GM21515 (cell line): Measurements from ENCODE around the gene FAM184B.
"Not testable (repeated sequence)": the region's sequence is repeated elsewhere in the genome, so short reads cannot be mapped to it uniquely, and the experiment has no call there.

ENCODE experiments used
- ATAC-seq: cut with Tn5 transposase; IDR thresholded peaks from one replicate; pipeline ENCODE4 v1.9.1; 2021; ENCODE audit not compliant: unreplicated experiment

Gene FAM184B

GRCh38 chr4:17721496-17722355 lies 59.7 kb downstream of the FAM184B start:
- no peak for ATAC-seq

DNA sequence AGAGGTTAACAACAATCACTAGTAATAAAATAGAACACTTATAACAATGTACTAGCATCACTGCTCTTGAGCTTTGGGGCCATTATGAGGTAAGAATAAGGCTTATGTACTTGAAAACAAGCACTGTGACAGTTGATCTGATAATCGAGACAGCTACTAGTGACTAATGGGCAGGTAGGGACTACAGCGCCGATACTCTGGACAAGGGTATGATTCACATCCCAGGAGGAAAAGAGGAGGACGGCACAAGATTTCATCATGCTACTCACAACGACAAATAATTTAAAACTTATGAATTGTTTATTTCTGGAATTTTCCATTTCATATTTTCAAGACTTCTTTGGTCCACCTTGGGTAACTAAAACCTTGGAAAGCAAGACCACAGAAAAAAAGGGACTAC lies 62.3 kb downstream of the FAM184B start:
- ATAC-seq = no peak

GRCh38 chr4:17718471-17718870 lies 63.0 kb downstream of the FAM184B start:
- no peak for ATAC-seq

GRCh38 chr4:17717301-17717700 lies 64.1 kb downstream of the FAM184B start:
- no peak for ATAC-seq

- no peak for ATAC-seq
These were observed 65.9 kb downstream of the FAM184B start for GRCh38 chr4:17715511-17715910.

- ATAC-seq = no peak
These were observed 67.6 kb downstream of the FAM184B start for GRCh38 chr4:17713779-17714178.

GRCh38 chr4:17712166-17712565 lies 69.3 kb downstream of the FAM184B start:
- ATAC-seq = no peak

DNA sequence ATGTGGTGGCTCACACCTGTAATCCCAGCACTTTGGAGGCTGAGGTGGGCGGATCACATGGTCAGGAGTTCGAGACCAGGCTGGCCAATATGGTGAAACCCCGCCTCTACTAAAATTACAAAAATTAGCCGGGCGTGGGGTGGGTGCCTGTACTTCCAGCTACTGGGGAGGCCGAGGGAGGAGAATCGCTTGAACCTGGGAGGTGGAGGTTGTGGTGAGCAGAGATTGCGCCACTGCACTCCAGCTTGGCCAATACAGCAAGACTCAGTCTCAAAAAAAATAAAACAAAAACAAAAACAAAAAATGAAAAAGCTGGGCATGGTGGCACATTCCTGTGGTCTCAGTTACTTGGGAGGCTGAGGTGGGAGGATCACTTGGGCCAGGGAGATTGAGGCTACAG lies 70.2 kb downstream of the FAM184B start:
- not testable (repeated sequence) for ATAC-seq

GRCh38 chr4:17709763-17710068 lies 71.7 kb downstream of the FAM184B start:
- no peak for ATAC-seq

DNA sequence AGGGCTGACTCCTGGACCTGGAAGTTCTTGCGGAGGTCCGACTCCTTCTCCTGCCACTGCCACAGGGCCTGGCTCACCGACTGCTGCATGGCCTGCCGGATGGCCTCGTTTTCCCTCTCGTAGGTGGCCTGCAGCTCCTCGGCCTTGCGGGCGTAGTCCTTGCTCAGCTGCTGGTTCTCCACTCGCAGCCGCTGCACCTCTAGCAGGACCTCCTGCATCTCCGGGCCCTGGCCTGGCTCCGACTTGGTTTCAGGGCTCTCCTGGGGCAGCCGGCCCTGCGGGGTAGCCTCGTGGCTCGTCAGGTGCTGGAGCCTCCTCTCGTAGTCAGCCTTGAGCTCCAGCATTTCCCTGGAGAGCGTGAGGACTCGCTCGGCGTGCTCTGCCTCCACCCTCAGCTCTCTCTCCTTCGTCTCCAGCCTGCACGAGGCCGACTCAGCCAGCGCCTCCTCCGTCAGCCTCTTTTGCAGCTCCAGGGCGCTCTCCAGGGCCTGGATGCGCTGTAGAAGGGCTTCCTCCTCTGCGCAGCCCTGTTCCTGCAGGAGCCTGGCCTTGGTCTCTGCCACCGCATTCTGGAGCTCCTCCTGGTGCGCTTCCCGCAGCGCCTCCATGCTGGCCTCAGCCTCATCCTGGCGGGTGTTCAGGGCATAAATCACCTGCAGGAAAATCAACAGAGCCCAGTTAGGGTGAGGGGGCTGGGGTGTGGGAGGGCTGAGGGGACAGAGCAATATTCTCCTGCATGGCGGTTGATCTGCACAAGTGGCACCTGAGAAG lies 72.2 kb downstream of the FAM184B start:
- no peak for ATAC-seq

- ATAC-seq = no peak
These were observed 73.8 kb downstream of the FAM184B start for GRCh38 chr4:17707671-17708070.

DNA sequence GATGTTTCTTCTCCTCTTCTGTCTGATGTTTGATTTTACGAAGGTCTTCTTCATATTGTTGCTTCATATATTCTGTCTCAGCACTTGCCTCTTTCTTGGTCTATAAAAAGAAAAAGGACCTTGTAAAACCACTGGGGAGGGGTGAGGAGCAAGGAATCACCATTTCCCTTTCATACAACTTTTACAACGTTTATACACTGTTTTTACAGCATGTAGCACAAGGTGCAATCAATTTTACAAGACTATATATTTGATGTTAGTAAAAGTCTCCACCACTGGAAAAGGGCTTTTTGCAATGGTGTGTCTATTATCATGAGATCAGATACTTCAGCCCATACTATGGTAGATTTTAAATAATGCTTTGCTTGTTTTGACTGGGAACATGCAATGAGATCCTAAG lies 76.3 kb downstream of the FAM184B start:
- no peak for ATAC-seq

GRCh38 chr4:17704020-17704650 lies 77.3 kb downstream of the FAM184B start:
- no peak for ATAC-seq

DNA sequence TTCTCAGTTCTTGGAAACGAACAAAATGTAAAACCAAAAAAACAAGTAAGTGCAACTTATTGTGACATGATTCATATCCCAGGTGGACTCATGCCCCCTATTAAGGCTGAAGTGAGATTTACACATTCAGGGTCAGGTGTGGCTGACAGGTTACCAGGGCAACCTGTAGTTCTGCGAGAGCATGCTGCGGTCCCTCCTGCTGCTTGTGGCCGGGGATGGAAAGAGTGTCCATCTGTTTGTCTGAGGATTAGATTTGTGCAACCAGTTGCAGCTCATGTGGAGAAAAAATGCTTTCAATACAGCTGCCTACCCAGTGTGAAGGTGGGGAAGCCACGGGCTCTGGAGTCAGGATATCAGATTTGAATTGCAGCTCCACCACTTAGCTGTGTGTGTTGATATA lies 78.8 kb downstream of the FAM184B start:
- ATAC-seq = no peak

DNA sequence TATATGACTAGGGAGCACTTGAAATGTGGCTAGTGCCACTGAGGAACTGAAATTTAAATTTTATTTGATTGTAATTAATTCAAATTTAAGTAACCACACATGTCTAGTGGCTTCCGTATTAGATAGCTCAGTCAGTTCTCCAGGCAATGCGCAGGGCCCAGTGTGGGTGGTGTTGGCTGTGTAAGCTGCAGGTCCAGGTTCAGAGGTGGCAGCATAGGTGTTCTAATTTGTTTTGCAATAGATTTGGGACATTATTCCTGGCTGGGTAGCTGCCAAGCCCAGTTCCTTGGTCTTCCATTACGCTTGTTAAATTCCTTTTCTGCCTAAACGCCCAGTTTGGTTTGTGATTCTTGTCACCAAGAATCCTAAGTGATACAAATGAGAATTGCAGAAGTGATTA lies 79.5 kb downstream of the FAM184B start:
- no peak for ATAC-seq

DNA sequence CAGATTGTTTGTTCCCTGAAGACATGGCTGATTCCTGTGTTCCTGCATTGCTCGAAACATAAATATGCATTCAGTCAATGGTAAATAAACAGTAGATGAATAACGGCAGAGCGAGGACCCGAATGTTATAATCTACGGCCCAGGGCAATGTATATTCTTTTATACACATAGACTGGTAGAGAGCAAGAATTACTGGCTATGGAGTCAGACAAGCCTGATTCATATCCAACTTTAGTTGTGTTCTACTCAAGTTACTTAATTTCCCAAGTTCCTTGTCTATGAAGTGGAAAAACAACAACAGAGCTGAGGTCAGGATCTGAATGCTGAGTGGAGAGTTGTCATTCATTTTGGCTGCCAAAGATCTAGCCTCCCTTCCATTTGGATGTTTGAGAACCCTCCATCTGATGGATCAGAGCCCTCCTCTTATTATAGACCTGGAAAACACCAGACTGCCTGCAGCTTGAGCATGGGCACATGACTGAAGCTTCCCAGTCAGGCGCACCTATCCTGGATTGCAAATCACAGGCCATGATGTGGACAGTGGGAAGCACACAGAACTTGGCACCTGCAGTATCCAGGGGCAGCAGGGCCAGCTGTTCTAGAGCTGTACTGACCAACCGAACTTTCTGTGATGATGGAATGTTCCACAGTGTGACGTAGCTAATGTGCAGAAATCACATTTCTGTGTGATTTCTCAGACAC lies 80.1 kb downstream of the FAM184B start:
- ATAC-seq = no peak

GRCh38 chr4:17699380-17699779 lies 82.0 kb downstream of the FAM184B start:
- no peak for ATAC-seq

GRCh38 chr4:17698116-17698515 lies 83.3 kb downstream of the FAM184B start:
- no peak for ATAC-seq

DNA sequence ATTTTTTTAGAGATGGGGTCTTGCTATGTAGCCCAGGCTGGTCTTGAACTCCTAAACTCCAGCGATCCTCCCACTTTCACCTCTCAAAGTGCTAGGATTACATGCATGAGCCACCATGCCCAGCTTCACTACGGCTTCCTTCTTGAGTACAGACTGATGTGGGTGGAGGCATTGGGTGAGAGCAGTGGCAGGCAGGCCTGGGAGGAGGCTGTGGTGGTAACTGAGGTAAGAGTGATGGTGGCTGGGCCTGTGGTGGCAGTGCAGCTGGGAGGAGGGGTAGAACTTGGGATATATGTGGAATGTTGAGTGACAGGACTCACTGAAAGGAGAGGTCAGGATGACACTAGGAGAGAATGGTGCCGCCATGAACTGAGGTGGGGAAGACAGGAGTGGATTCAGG lies 86.1 kb downstream of the FAM184B start:
- ATAC-seq = no peak

DNA sequence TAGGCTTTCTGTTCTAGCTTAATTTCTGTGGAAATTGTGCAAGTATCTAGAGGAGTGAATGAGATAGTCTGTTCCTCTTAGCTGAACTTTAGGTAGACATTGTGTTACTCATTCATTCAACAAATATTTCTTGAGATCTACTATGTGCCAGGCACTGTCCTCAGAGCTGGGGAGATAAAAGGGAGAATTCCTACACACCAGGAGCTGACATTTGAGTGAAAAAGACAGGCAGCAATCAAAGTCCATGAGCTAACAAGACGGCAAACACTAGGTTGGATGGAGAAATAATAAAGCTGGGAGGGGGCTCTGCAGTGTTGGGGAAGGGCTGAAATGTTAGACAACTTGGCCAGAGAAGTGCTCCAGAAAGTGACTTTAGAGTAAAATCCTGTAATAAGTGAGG lies 86.9 kb downstream of the FAM184B start:
- no peak for ATAC-seq

GRCh38 chr4:17690898-17691297 lies 90.5 kb downstream of the FAM184B start:
- no peak for ATAC-seq
